WTC11 (cell line): Measurements from ENCODE around the gene NKX6-2. TPM values are rescaled to one million over a fixed set of nuclear protein-coding genes. Genes with fewer than 3 reads are reported as not detected.

Experiments
- ATAC-seq: fragments of 200-7000 bp; cut with Tn5 transposase; 2 replicates; pipeline ENCODE4 v1.10.0; 2021; ENCODE audit warnings: mild to moderate bottlenecking, moderate library complexity
- CTCF ChIA-PET: fragments of 300-600 bp; sonication (Branson Sonifier 250); formaldehyde crosslinking; loops from one replicate; lab custom pipeline; 2021; ENCODE audit warnings: antibody characterized with exemption; lab: Charles Lee
- POLR2A ChIA-PET: fragments of 350-600 bp; sonication (Branson Sonifier 250); formaldehyde crosslinking; loops from one replicate; lab custom pipeline; 2021; ENCODE audit warnings: antibody characterized with exemption; lab: Charles Lee
- DNase-seq: peaks from one replicate; pipeline ENCODE4 v3.0.0; 2021; ENCODE audit warnings: low spot score
- H3K27ac Mint-ChIP-seq: 2 replicates; pipeline ENCODE4 v1.8.0; 2021; ENCODE audit warnings: mixed read lengths
- H3K27me3 Mint-ChIP-seq: 2 replicates; pipeline ENCODE4 v1.8.0; 2021; ENCODE audit warnings: low read depth, mild to moderate bottlenecking, moderate library complexity, mixed read lengths
- H3K36me3 Mint-ChIP-seq: 2 replicates; pipeline ENCODE4 v1.8.0; 2021; ENCODE audit warnings: mixed read lengths
- H3K4me1 Mint-ChIP-seq: 2 replicates; pipeline ENCODE4 v1.8.0; 2022; ENCODE audit warnings: mixed read lengths
- H3K4me3 Mint-ChIP-seq: 2 replicates; pipeline ENCODE4 v1.8.0; 2021; ENCODE audit warnings: mild to moderate bottlenecking, moderate library complexity, mixed read lengths
- H3K9me3 Mint-ChIP-seq: 2 replicates; pipeline ENCODE4 v1.8.0; 2021; ENCODE audit warnings: mixed read lengths
- AR ChIP-seq: fragments of 250-450 bp; sonication (Bioruptor Pico); IDR thresholded peaks from 2 replicates; pipeline ENCODE4 v1.9.0; 2021; ENCODE audit warnings: mild to moderate bottlenecking
- ATF2 ChIP-seq: sonication (generic); formaldehyde crosslinking; IDR thresholded peaks from 2 replicates; pipeline ENCODE4 v1.8.1; 2022; ENCODE audit warnings: low read depth, missing genetic modification reagents, borderline replicate concordance
- ATF6 ChIP-seq: sonication (generic); formaldehyde crosslinking; IDR thresholded peaks from 2 replicates; pipeline ENCODE4 v1.8.1; 2023; ENCODE audit warnings: mild to moderate bottlenecking, missing genetic modification reagents
- E2F5 ChIP-seq: sonication (generic); formaldehyde crosslinking; IDR thresholded peaks from 2 replicates; pipeline ENCODE4 v1.8.1; 2022; ENCODE audit warnings: mild to moderate bottlenecking, moderate library complexity, missing genetic modification reagents
- IRF2 ChIP-seq: sonication (generic); formaldehyde crosslinking; IDR thresholded peaks from 2 replicates; pipeline ENCODE4 v1.8.0; 2022; ENCODE audit warnings: low read depth, missing genetic modification reagents, borderline replicate concordance
- KAT7 ChIP-seq: sonication (generic); formaldehyde crosslinking; IDR thresholded peaks from 2 replicates; pipeline ENCODE4 v1.8.1; 2023; ENCODE audit warnings: missing genetic modification reagents, mild to moderate bottlenecking, borderline replicate concordance
- MAX ChIP-seq: sonication (generic); formaldehyde crosslinking; IDR thresholded peaks from 2 replicates; pipeline ENCODE4 v1.8.0; 2022; ENCODE audit warnings: mild to moderate bottlenecking, missing genetic modification reagents
- NFATC4 ChIP-seq: fragments of 250-450 bp; sonication (Bioruptor Pico); IDR thresholded peaks from 2 replicates; pipeline ENCODE4 v1.9.0; 2021; ENCODE audit warnings: mild to moderate bottlenecking
- SOX15 ChIP-seq: fragments of 250-450 bp; sonication (Bioruptor Pico); IDR thresholded peaks from 2 replicates; pipeline ENCODE4 v1.9.0; 2021; ENCODE audit warnings: mild to moderate bottlenecking
- SP1 ChIP-seq: sonication (generic); formaldehyde crosslinking; conservative IDR thresholded peaks from 2 replicates; pipeline ENCODE4 v1.8.1; 2022; ENCODE audit warnings: missing genetic modification reagents
- TEAD1 ChIP-seq: sonication (generic); formaldehyde crosslinking; IDR thresholded peaks from 2 replicates; pipeline ENCODE4 v1.8.0; 2022; ENCODE audit warnings: mild to moderate bottlenecking, missing genetic modification reagents
- ZNF317 ChIP-seq: sonication (generic); formaldehyde crosslinking; IDR thresholded peaks from 2 replicates; pipeline ENCODE4 v1.8.1; 2023; ENCODE audit warnings: low read depth, mild to moderate bottlenecking, moderate library complexity, missing genetic modification reagents, borderline replicate concordance
- ZNF425 ChIP-seq: fragments of 250-450 bp; sonication (Bioruptor Pico); conservative IDR thresholded peaks from 2 replicates; pipeline ENCODE4 v1.9.0; 2021; ENCODE audit warnings: mild to moderate bottlenecking
- total RNA-seq: library from RNA; stranded (reverse); gene quantifications from 3 replicates; pipeline ENCODE4 v1.2.3, GENCODE V29; 2021

The NKX6-2 gene
- total RNA-seq, 1 experiment from 2014 or later = 0.15 TPM

GRCh38 chr10:132813001-132813401, 27.1 kb upstream of the NKX6-2 start (continued):
- TF ChIP-seq IRF2 (CRISPR knock-in tag) = no peak
- TF ChIP-seq TEAD1 = no peak
- no peak for TF ChIP-seq AR
- no peak for TF ChIP-seq SP1 (CRISPR knock-in tag)

GRCh38 chr10:132812520-132812919, 26.6 kb upstream of the NKX6-2 start:
- no peak overlapping the region for H3K4me3 Mint-ChIP-seq
- ChIA-PET CTCF (no interaction called here), POLR2A (no interaction called here)
- H3K27me3 Mint-ChIP-seq = no peaks in the 10 kb centered on the region
- H3K9me3 Mint-ChIP-seq = no peaks in the 10 kb centered on the region
- H3K4me1 Mint-ChIP-seq = no peaks in the 10 kb centered on the region
- no peak for DNase-seq
- no peaks in the 10 kb centered on the region for H3K36me3 Mint-ChIP-seq
- no peak for ATAC-seq
- H3K27ac Mint-ChIP-seq = no peak overlapping the region
- no peak for TF ChIP-seq KAT7
- TF ChIP-seq NFATC4 (CRISPR knock-in tag) = no peak
- TF ChIP-seq ZNF425 (CRISPR knock-in tag) = no peak

- Mint-ChIP-seq H3K4me1 (no peaks in the 10 kb centered on the region), H3K4me3 (no peak overlapping the region), H3K36me3 (no peaks in the 10 kb centered on the region), H3K27ac (no peak overlapping the region), H3K27me3 (no peaks in the 10 kb centered on the region), H3K9me3 (no peaks in the 10 kb centered on the region)
- TF ChIP-seq SOX15 (CRISPR knock-in tag) (no peak), ATF2 (CRISPR knock-in tag) (no peak)
- DNase-seq (no peak), ATAC-seq (no peak)
- ChIA-PET CTCF (no interaction called here), POLR2A (no interaction called here)
Measured at GRCh38 chr10:132811891-132812481, 26.0 kb upstream of the NKX6-2 start.

GRCh38 chr10:132810807-132811700, 25.1 kb upstream of the NKX6-2 start:
- Mint-ChIP-seq H3K27me3 (no peaks in the 10 kb centered on the region), H3K9me3 (no peaks in the 10 kb centered on the region), H3K27ac (no peak overlapping the region), H3K4me1 (no peaks in the 10 kb centered on the region), H3K4me3 (no peak overlapping the region), H3K36me3 (no peaks in the 10 kb centered on the region)
- ATAC-seq (no peak), DNase-seq (no peak)
- POLR2A ChIA-PET = no interaction called here
- CTCF ChIA-PET = interaction anchor here (1.3 kb wide), 1 partner anchor 156 kb away, joined by 3 read pairs; no protein-coding TSS in a partner anchor
- no peak for TF ChIP-seq ATF2 (CRISPR knock-in tag)
- no peak for TF ChIP-seq ZNF317 (CRISPR knock-in tag)
- no peak for TF ChIP-seq ATF6 (CRISPR knock-in tag)
- no peak for TF ChIP-seq E2F5 (CRISPR knock-in tag)
- no peak for TF ChIP-seq MAX (CRISPR knock-in tag)
- no peak for TF ChIP-seq NFATC4 (CRISPR knock-in tag)
